ENCODE results near the gene SPATA19. TPM values are rescaled to one million over a fixed set of nuclear protein-coding genes. Genes with fewer than 3 reads are reported as not detected.

Gene SPATA19
- total and polyA plus RNA-seq, 2 of the 13 experiments (the other 11 are each of a cell fraction or from before 2014, with no cell fraction given), result not detected

DNA sequence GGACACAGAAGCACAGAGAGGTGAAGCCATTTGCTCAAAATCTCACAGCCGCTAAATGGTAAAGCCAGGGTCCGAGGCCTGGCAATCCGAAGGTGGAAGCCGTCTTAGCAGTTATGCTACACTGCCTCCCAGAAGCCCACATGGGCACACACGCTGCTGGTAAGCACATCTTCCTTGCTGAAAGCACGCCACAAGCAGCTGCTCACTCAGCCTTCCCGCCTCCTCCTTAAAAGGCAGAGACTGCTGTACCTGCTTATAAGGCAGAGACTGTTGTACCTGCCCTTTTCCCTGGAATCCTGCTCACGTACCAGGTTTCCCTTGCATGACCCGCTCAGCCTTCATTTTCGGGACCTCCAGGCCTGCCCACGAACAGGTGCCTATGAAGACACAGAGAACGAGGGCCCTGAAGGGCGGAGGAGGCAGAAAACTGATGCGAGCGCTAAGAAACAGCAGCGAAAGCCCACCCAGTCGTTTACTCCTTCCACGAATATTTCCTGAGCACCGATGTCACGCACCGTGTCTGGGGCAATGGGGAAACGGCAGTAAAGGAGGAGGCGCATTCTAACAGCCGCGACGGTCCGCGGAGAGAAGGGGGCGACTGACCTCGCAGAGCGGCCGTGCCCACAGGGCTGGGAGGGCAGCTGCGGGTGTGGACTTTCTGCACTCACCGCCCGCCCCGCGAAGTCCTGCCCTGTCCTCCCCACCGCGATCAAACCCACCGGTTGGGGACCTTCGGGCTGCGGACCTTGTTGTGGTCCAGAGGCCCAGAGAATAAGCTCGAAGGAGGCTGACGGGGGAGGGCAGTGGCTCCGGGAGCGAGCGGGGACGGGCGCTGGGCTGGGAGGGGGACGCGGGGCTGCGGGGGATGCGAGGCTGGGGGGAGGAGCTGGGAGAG, 13.0 kb downstream of the SPATA19 start:
- no peaks in the 10 kb centered on the region for H3K27me3 ChIP-seq (ENCODE audit: control insufficient read depth in 1 of 2, insufficient read depth in 2 of 2, low read length in 2 of 2)
- ATAC-seq, result no peak
- H3K4me2 ChIP-seq (ENCODE audit: low read depth, low read length), result no peak overlapping the region
- in situ Hi-C loops (cut with HindIII; ENCODE audit: extremely low pct_ligation_motif_present, low pct_unique_long_range_greater_than_20kb), result loop anchor here (10.0 kb wide), 1 partner anchor 758 kb away; no protein-coding TSS in a partner anchor
- no peaks in the 10 kb centered on the region for H4K20me1 ChIP-seq (ENCODE audit: insufficient read depth, low read length)
- WGBS (ENCODE audit: low lambda C conversion rate), result 85% methylated on average over 39 of the region's 53 CpGs
- ChIA-PET POLR2A (no interaction called here), CTCF (ENCODE audit: low intra/inter-chr PET ratio, low total read pairs) (no interaction called here)
- no peaks in the 10 kb centered on the region for H3K36me3 ChIP-seq (replicated peaks in 1 of 2; ENCODE audit: control insufficient read depth in 1 of 2, insufficient read depth in 2 of 2, low read length in 2 of 2)
- no TSS peak for BruUV-seq (replicated peaks)
- no peak overlapping the region for H3K4me3 ChIP-seq (replicated peaks in 1 of 3; ENCODE audit: insufficient read depth in 1 of 3, low read depth in 2 of 3, low read length in 3 of 3)
- H3K79me2 ChIP-seq (ENCODE audit: insufficient read depth, low read length), result no peaks in the 10 kb centered on the region
- DNase-seq (ENCODE audit: low spot score), result no peak
- H3K9me3 ChIP-seq (ENCODE audit: low read length), result no peaks in the 10 kb centered on the region
- H3K27ac ChIP-seq (ENCODE audit: extremely low read length, insufficient read depth, low read length), result no peak overlapping the region
- H2AFZ ChIP-seq (ENCODE audit: low read length), result no peak overlapping the region
- FAIRE-seq, result no peak
- TF ChIP-seq STAT5B (CRISPR knock-in tag; IDR thresholded peaks at IDR 0.05) (no peak), ZNF30 (CRISPR knock-in tag; IDR thresholded peaks at IDR 0.05) (no peak), ZNF317 (CRISPR knock-in tag; IDR thresholded peaks at IDR 0.05) (no peak), ARID2 (CRISPR knock-in tag; IDR thresholded peaks at IDR 0.05; ENCODE audit: borderline replicate concordance) (no peak), SUZ12 (IDR thresholded peaks at IDR 0.05; ENCODE audit: low read depth, low read length) (no peak), PHB2 (IDR thresholded peaks at IDR 0.05; ENCODE audit: partially characterized antibody) (no peak), SETDB1 (CRISPR knock-in tag; IDR thresholded peaks at IDR 0.05; ENCODE audit: borderline replicate concordance) (no peak), CHCHD3 (CRISPR knock-in tag; IDR thresholded peaks at IDR 0.05) (no peak), NAIF1 (CRISPR knock-in tag; IDR thresholded peaks at IDR 0.05; ENCODE audit: borderline replicate concordance) (no peak), TCF7 (IDR thresholded peaks at IDR 0.05; ENCODE audit: low read depth) (no peak), SP5 (CRISPR knock-in tag; IDR thresholded peaks at IDR 0.05; ENCODE audit: borderline replicate concordance, low read depth) (no peak), ZFP82 (CRISPR knock-in tag; IDR thresholded peaks at IDR 0.05; ENCODE audit: borderline replicate concordance) (no peak), ZNF607 (CRISPR knock-in tag; IDR thresholded peaks at IDR 0.05; ENCODE audit: borderline replicate concordance) (no peak), ZNF329 (CRISPR knock-in tag; IDR thresholded peaks at IDR 0.05; ENCODE audit: low read depth) (no peak), RFXAP (CRISPR knock-in tag; IDR thresholded peaks at IDR 0.05; ENCODE audit: borderline replicate concordance) (no peak), ZSCAN31 (CRISPR knock-in tag; IDR thresholded peaks at IDR 0.05; ENCODE audit: low read depth) (no peak), ONECUT2 (CRISPR knock-in tag; IDR thresholded peaks at IDR 0.05) (no peak), CHD2 (IDR thresholded peaks at IDR 0.05; ENCODE audit: low read depth, low read length) (no peak), IRF2 (CRISPR knock-in tag; IDR thresholded peaks at IDR 0.05) (no peak)
- TF ChIP-seq, protein P1, sequence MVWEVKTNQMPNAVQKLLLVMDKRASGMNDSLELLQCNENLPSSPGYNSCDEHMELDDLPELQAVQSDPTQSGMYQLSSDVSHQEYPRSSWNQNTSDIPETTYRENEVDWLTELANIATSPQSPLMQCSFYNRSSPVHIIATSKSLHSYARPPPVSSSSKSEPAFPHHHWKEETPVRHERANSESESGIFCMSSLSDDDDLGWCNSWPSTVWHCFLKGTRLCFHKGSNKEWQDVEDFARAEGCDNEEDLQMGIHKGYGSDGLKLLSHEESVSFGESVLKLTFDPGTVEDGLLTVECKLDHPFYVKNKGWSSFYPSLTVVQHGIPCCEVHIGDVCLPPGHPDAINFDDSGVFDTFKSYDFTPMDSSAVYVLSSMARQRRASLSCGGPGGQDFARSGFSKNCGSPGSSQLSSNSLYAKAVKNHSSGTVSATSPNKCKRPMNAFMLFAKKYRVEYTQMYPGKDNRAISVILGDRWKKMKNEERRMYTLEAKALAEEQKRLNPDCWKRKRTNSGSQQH (CRISPR knock-in tag; IDR thresholded peaks at IDR 0.05; ENCODE audit: low read depth), result no peak
- H3K4me1 ChIP-seq (ENCODE audit: insufficient read depth, low read length), result no peaks in the 10 kb centered on the region
- no peak overlapping the region for H3K9ac ChIP-seq (ENCODE audit: insufficient read depth, low read depth, low read length)
- intact Hi-C loops (cut with micrococcal nuclease; ENCODE audit: unreplicated experiment), result no loop called here

Data from HepG2 (cell line).